K562 (cell line): ENCODE measurements around the gene AKAP10. TPM values are rescaled to one million over a fixed set of nuclear protein-coding genes. Genes with fewer than 3 reads are reported as not detected.

Experiments used
- ATF4 ChIP-seq: fragments of 450-650 bp; formaldehyde crosslinking; IDR thresholded peaks from 2 replicates; pipeline ENCODE4 v1.4.0; 2022; ENCODE audit warnings: mild to moderate bottlenecking, moderate library complexity
- HINFP ChIP-seq: fragments of 450-650 bp; conservative IDR thresholded peaks from 2 replicates; pipeline ENCODE4 v1.6.1; 2016; ENCODE audit warnings: missing genetic modification characterization, low read depth, mild to moderate bottlenecking, control low read depth, missing compliant biosample characterization
- JUN ChIP-seq, 2 experiments: sonication (generic) in 1 of 2; formaldehyde crosslinking in 1 of 2; IDR thresholded peaks; 2 replicates each; pipeline versions ENCODE4 v1.6.1 to v1.8.0; 2012 to 2022; ENCODE audit warnings: borderline replicate concordance in 2 of 2, mild to moderate bottlenecking in 2 of 2, improper control_type of control experiment in 1 of 2, low read depth in 1 of 2, low read length in 1 of 2, missing genetic modification reagents in 1 of 2
- KLF1 ChIP-seq: fragments of 450-650 bp; IDR thresholded peaks from 2 replicates; pipeline ENCODE4 v1.6.1; 2016; ENCODE audit warnings: missing genetic modification characterization, missing compliant biosample characterization
- MCM2 ChIP-seq: fragments of 450-650 bp; IDR thresholded peaks from 2 replicates; pipeline ENCODE4 v1.6.1; 2017; ENCODE audit warnings: low read depth, mild to moderate bottlenecking
- MXI1 ChIP-seq: IDR thresholded peaks from 2 replicates; pipeline ENCODE4 v1.6.1; 2011; ENCODE audit warnings: low read depth, mild to moderate bottlenecking, improper control_type of control experiment, low read length
- PCBP1 ChIP-seq: fragments of 200-400 bp; formaldehyde crosslinking; IDR thresholded peaks from 2 replicates; pipeline ENCODE4 v1.6.1; 2018; ENCODE audit warnings: mild to moderate bottlenecking, low read depth, low read length; ENCODE audit not compliant: poor library complexity, severe bottlenecking
- RCOR1 ChIP-seq, 2 experiments: IDR thresholded peaks; 2 replicates each; pipeline ENCODE4 v1.6.1; 2012; ENCODE audit warnings: low read depth in 2 of 2, low read length in 2 of 2, borderline replicate concordance in 1 of 2, improper control_type of control experiment in 1 of 2
- STAT5A ChIP-seq: IDR thresholded peaks from 2 replicates; pipeline ENCODE4 v1.6.1; 2012; ENCODE audit warnings: low read length, inconsistent platforms, borderline replicate concordance
- TFE3 ChIP-seq: fragments of 450-650 bp; formaldehyde crosslinking; IDR thresholded peaks from 2 replicates; pipeline ENCODE4 v1.4.0; 2020; ENCODE audit warnings: mild to moderate bottlenecking, mixed read lengths
- UBTF ChIP-seq, 2 experiments: IDR thresholded peaks; 2 replicates each; pipeline ENCODE4 v1.6.1; 2012; ENCODE audit warnings: improper control_type of control experiment in 2 of 2, low read depth in 2 of 2, low read length in 2 of 2, borderline replicate concordance in 1 of 2
- ZBED1 ChIP-seq: IDR thresholded peaks from 2 replicates; pipeline ENCODE4 v1.6.1; 2014
- ZC3H8 ChIP-seq: fragments of 450-650 bp; IDR thresholded peaks from 2 replicates; pipeline ENCODE4 v1.6.1; 2017
- polyA plus RNA-seq, 8 experiments: library from polyadenylated mRNA; depleted of rRNA in 4 of 8; stranded (reverse) in 5 of 8; unstranded in 3 of 8; fragments of >200 nt; fragmentation: Nextera tagmentation in 2 of 8; fragmentation: Illumina TruSeq in 1 of 8; extraction: Ambion mirVana in 2 of 8; extraction: Trizol in 1 of 8; gene quantifications; 2 replicates each; pipeline versions ENCODE4 v1.2.1 to v1.2.3, GENCODE V29; 2011 to 2014; ENCODE audit warnings: inconsistent platforms in 1 of 8, missing spikeins in 1 of 8
- total RNA-seq, 7 experiments: library from RNA; depleted of rRNA in 6 of 7; stranded (reverse); fragments of >200 nt in 6 of 7; fragmentation: Illumina TruSeq in 2 of 7; extraction: Trizol in 2 of 7; gene quantifications; 2 replicates each; pipeline versions ENCODE4 v1.2.1 to v1.2.3, GENCODE V29; 2011 to 2021; ENCODE audit warnings: low replicate concordance in 1 of 7

Gene AKAP10
- total and polyA plus RNA-seq, 9 of the 15 experiments (the other 6 are each of a cell fraction or from before 2014, with no cell fraction given) = 4.0 to 20.3 (median 8.2) TPM

GRCh38 chr17:19992803-19993713 is 15.4 kb upstream of the AKAP10 start (continued):
- TF ChIP-seq HINFP (tag) (no peak), JUN (IDR thresholded peaks at IDR 0.05; ENCODE audit: borderline replicate concordance, low read depth, low read length) (no peak), JUN (CRISPR knock-in tag; IDR thresholded peaks at IDR 0.05; ENCODE audit: borderline replicate concordance) (no peak), MCM2 (no peak), MXI1 (no peak), KLF1 (tag) (no peak), TFE3 (CRISPR knock-in tag) (no peak), STAT5A (no peak), ATF4 (peak; percentile 85), ZBED1 (no peak), UBTF (IDR thresholded peaks at IDR 0.05; ENCODE audit: borderline replicate concordance in 1 of 2, low read depth in 2 of 2, low read length in 2 of 2) (0 out of 4 replicates have a peak, but pooled peaks of 1 of the 2 experiments have one; percentile 33), RCOR1 (IDR thresholded peaks at IDR 0.05; ENCODE audit: borderline replicate concordance in 1 of 2, low read depth in 2 of 2, low read length in 2 of 2) (no peak), PCBP1 (no peak), ZC3H8 (no peak)
